ENCODE data around the gene CACTIN.
"Not testable (repeated sequence)": the region's sequence is repeated elsewhere in the genome, so short reads cannot be mapped to it uniquely, and the experiment has no call there.

CACTIN gene

DNA sequence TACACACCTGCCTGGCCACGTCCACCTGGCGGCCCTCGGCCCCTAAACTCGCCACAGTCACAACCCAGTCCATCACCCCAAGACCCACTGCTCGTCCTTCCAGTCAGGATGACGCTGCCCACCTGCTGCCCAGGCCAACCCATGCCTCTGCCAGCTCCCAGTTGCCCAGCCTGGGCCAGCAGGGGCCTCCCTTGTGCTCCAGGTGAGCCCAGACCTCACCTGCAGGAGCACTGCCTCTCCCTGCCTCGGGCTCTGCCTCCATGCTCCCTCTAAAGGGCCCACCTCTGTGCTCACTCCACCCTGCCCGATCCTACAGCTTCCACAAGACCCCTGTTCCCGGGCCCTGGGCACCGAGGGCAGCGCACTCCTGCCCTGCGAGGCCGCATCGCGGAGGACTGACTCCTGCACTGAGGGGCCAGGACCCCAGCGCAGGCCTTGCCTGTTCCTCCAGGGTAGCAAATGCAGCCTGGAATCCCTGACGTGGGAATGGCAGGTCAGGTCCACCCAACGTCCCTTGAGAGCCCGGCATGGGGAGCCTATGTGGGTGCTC, 8.0 kb upstream of the CACTIN start:
- no peak overlapping the region for H3K27ac Mint-ChIP-seq
- TF ChIP-seq, protein P1, sequence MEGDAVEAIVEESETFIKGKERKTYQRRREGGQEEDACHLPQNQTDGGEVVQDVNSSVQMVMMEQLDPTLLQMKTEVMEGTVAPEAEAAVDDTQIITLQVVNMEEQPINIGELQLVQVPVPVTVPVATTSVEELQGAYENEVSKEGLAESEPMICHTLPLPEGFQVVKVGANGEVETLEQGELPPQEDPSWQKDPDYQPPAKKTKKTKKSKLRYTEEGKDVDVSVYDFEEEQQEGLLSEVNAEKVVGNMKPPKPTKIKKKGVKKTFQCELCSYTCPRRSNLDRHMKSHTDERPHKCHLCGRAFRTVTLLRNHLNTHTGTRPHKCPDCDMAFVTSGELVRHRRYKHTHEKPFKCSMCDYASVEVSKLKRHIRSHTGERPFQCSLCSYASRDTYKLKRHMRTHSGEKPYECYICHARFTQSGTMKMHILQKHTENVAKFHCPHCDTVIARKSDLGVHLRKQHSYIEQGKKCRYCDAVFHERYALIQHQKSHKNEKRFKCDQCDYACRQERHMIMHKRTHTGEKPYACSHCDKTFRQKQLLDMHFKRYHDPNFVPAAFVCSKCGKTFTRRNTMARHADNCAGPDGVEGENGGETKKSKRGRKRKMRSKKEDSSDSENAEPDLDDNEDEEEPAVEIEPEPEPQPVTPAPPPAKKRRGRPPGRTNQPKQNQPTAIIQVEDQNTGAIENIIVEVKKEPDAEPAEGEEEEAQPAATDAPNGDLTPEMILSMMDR (IDR thresholded peaks at IDR 0.05): no peak
- H3K9me3 Mint-ChIP-seq: no peaks in the 10 kb centered on the region
- H3K27me3 Mint-ChIP-seq (ENCODE audit: low read depth, poor library complexity): no peaks in the 10 kb centered on the region
- no peak overlapping the region for H3K4me3 Mint-ChIP-seq
- DNase-seq: no peak
- H3K36me3 Mint-ChIP-seq (ENCODE audit: low read depth): peaks cover 17% of the 10 kb centered on the region
- no peaks in the 10 kb centered on the region for H3K4me1 Mint-ChIP-seq

DNA sequence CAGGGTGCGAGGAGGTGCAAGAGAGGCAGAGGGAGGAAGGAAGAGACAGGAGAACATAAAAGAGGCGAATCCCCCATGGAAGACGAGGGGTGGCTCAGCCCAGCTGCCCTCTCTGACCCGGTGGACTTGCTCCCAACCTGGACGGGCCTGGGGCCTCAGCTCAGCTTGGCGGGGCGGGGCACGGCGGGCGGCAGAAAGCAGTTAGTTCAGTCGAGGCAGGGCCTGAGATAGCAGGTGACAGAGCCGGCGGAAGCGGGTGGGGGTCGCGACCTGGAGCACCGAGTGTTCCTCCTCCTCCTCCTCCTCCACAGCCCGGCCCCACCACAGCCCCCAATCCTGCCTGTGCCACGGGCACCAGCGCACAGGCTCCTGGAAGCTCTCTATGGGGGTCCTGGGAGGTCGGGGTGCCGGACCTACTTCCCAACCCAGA, 7.0 kb upstream of the CACTIN start:
- Mint-ChIP-seq H3K27me3 (ENCODE audit: low read depth, poor library complexity) (no peaks in the 10 kb centered on the region), H3K36me3 (ENCODE audit: low read depth) (peaks cover 12% of the 10 kb centered on the region), H3K4me1 (no peaks in the 10 kb centered on the region), H3K9me3 (no peaks in the 10 kb centered on the region), H3K4me3 (no peak overlapping the region), H3K27ac (no peak overlapping the region)
- no peak for DNase-seq
- TF ChIP-seq, protein P1 (IDR thresholded peaks at IDR 0.05): no peak

GRCh38 chr19:3632739-3633558, 6.4 kb upstream of the CACTIN start:
- Mint-ChIP-seq H3K27ac (no peak overlapping the region), H3K4me1 (no peaks in the 10 kb centered on the region), H3K27me3 (ENCODE audit: low read depth, poor library complexity) (no peaks in the 10 kb centered on the region), H3K9me3 (no peaks in the 10 kb centered on the region), H3K4me3 (no peak overlapping the region), H3K36me3 (ENCODE audit: low read depth) (peaks cover 9% of the 10 kb centered on the region)
- TF ChIP-seq, protein P1 (IDR thresholded peaks at IDR 0.05): no peak
- no peak for DNase-seq

- TF ChIP-seq, protein P1 (IDR thresholded peaks at IDR 0.05): no peak
- Mint-ChIP-seq H3K4me3 (no peak overlapping the region), H3K4me1 (no peaks in the 10 kb centered on the region), H3K27me3 (ENCODE audit: low read depth, poor library complexity) (no peaks in the 10 kb centered on the region), H3K36me3 (ENCODE audit: low read depth) (peaks cover 9% of the 10 kb centered on the region), H3K27ac (no peak overlapping the region), H3K9me3 (no peaks in the 10 kb centered on the region)
- no peak for DNase-seq
These were observed 5.5 kb upstream of the CACTIN start for GRCh38 chr19:3632098-3632497.

DNA sequence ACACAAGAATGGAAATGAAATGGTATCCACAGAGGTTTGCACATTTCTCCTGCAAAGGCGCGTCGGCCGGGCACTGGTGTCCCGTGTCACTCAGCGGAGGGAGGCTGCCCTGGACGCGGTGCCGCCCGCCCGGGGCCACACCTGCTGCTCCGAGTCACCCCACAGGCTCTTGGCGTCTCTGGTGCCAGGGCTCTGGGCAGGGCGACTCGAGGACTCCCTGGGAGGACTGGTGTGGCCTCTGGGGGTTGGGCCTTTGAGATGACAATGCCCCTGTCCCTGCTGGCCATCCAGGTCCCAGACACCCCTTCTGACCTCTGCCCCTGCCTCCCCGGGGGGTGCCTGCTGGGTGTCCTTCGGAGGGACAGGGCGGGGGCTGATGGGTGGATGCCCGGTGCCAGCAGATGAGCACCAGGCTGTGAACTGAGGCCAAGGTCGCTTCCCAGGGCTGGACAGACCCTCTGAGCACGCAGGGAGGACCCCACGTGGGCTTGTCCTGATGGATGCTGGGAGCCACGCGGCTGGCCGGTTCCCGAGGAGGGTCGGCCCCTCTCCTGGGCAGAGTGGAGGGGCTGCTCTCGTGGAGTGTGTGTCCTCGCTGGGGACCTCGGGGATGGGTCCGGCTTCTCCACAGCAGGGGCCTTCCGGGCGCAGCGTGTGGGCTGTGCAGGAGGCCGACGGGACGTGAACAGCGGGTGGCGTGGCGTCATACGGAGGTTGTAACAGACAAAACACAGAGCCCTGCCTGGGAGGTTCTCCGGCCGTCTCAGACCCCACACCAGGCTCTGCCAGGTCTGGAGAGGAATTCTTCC, 4.7 kb upstream of the CACTIN start:
- no peak overlapping the region for H3K4me3 Mint-ChIP-seq
- TF ChIP-seq, protein P1 (IDR thresholded peaks at IDR 0.05): no peak
- peaks cover 9% of the 10 kb centered on the region for H3K36me3 Mint-ChIP-seq (ENCODE audit: low read depth)
- peaks cover under 1% of the 10 kb centered on the region for H3K27me3 Mint-ChIP-seq (ENCODE audit: low read depth, poor library complexity)
- no peak for DNase-seq
- H3K27ac Mint-ChIP-seq: no peak overlapping the region
- H3K4me1 Mint-ChIP-seq: peaks cover 8% of the 10 kb centered on the region
- no peaks in the 10 kb centered on the region for H3K9me3 Mint-ChIP-seq

- H3K4me3 Mint-ChIP-seq; H3K9me3 Mint-ChIP-seq; H3K36me3 Mint-ChIP-seq (ENCODE audit: low read depth); H3K27ac Mint-ChIP-seq; DNase-seq; H3K27me3 Mint-ChIP-seq (ENCODE audit: low read depth, poor library complexity): not testable (repeated sequence)
- peaks cover 29% of the 10 kb centered on the region for H3K4me1 Mint-ChIP-seq
These were observed 2.2 kb upstream of the CACTIN start for GRCh38 chr19:3628766-3629165.

Data from nephron progenitor cell (in vitro differentiated cells).